Measurements from ENCODE around the gene LUZP2.
"Not testable (repeated sequence)": the region's sequence is repeated elsewhere in the genome, so short reads cannot be mapped to it uniquely, and the experiment has no call there.

Gene LUZP2

GRCh38 chr11:24886880-24887619, 390.2 kb downstream of the LUZP2 start:
- DNase-seq (ENCODE audit: low read depth, low spot score): no peak
- Histone ChIP-seq H3K9ac (ENCODE audit: insufficient read length, low read depth) (no peak overlapping the region), H3K9me3 (ENCODE audit: insufficient read depth, low read length) (no peaks in the 10 kb centered on the region), H3K36me3 (ENCODE audit: insufficient read depth, insufficient read length, low read length) (no peaks in the 10 kb centered on the region), H3K27me3 (ENCODE audit: insufficient read depth, insufficient read length) (no peaks in the 10 kb centered on the region), H3K4me1 (ENCODE audit: insufficient read depth, insufficient read length) (no peaks in the 10 kb centered on the region), H3K4me3 (ENCODE audit: insufficient read length, low read depth) (no peak overlapping the region)
- TF ChIP-seq SUZ12 (IDR thresholded peaks at IDR 0.05; ENCODE audit: extremely low read depth, insufficient read depth, insufficient read length): no peak
- no peak for TF ChIP-seq YY1 (IDR thresholded peaks at IDR 0.05; ENCODE audit: insufficient read depth, insufficient read length)
- TF ChIP-seq ZNF274 (IDR thresholded peaks at IDR 0.05; ENCODE audit: low read depth, low read length): no peak

- no peak for DNase-seq (ENCODE audit: low read depth, low spot score)
Measured at GRCh38 chr11:24890426-24890825, 393.6 kb downstream of the LUZP2 start.

GRCh38 chr11:24891845-24892492, 395.1 kb downstream of the LUZP2 start:
- H3K36me3 ChIP-seq (ENCODE audit: insufficient read depth, insufficient read length, low read length); DNase-seq (ENCODE audit: low read depth, low spot score); H3K4me3 ChIP-seq (ENCODE audit: insufficient read length, low read depth); H3K27me3 ChIP-seq (ENCODE audit: insufficient read depth, insufficient read length); H3K9ac ChIP-seq (ENCODE audit: insufficient read length, low read depth); H3K4me1 ChIP-seq (ENCODE audit: insufficient read depth, insufficient read length); H3K9me3 ChIP-seq (ENCODE audit: insufficient read depth, low read length): not testable (repeated sequence)

More at GRCh38 chr11:24890426-24890825, 393.6 kb downstream of the LUZP2 start:
- H3K4me3 ChIP-seq (ENCODE audit: insufficient read length, low read depth): no peak overlapping the region
- H3K4me1 ChIP-seq (ENCODE audit: insufficient read depth, insufficient read length): no peaks in the 10 kb centered on the region
- no peak overlapping the region for H3K9ac ChIP-seq (ENCODE audit: insufficient read length, low read depth)
- TF ChIP-seq SUZ12 (IDR thresholded peaks at IDR 0.05; ENCODE audit: extremely low read depth, insufficient read depth, insufficient read length): no peak
- no peak for TF ChIP-seq YY1 (IDR thresholded peaks at IDR 0.05; ENCODE audit: insufficient read depth, insufficient read length)
- no peaks in the 10 kb centered on the region for H3K36me3 ChIP-seq (ENCODE audit: insufficient read depth, insufficient read length, low read length)
- H3K9me3 ChIP-seq (ENCODE audit: insufficient read depth, low read length): no peaks in the 10 kb centered on the region
- no peaks in the 10 kb centered on the region for H3K27me3 ChIP-seq (ENCODE audit: insufficient read depth, insufficient read length)

- DNase-seq (ENCODE audit: low read depth, low spot score): no peak
- Histone ChIP-seq H3K9ac (ENCODE audit: insufficient read length, low read depth) (no peak overlapping the region), H3K9me3 (ENCODE audit: insufficient read depth, low read length) (no peaks in the 10 kb centered on the region), H3K4me3 (ENCODE audit: insufficient read length, low read depth) (no peak overlapping the region), H3K36me3 (ENCODE audit: insufficient read depth, insufficient read length, low read length) (no peaks in the 10 kb centered on the region), H3K27me3 (ENCODE audit: insufficient read depth, insufficient read length) (no peaks in the 10 kb centered on the region), H3K4me1 (ENCODE audit: insufficient read depth, insufficient read length) (no peaks in the 10 kb centered on the region)
- TF ChIP-seq SUZ12 (IDR thresholded peaks at IDR 0.05; ENCODE audit: extremely low read depth, insufficient read depth, insufficient read length) (no peak), ZNF274 (IDR thresholded peaks at IDR 0.05; ENCODE audit: low read depth, low read length) (no peak), YY1 (IDR thresholded peaks at IDR 0.05; ENCODE audit: insufficient read depth, insufficient read length) (no peak)
Measured at GRCh38 chr11:24896118-24896835, 399.4 kb downstream of the LUZP2 start.

- H3K4me1 ChIP-seq (ENCODE audit: insufficient read depth, insufficient read length): no peaks in the 10 kb centered on the region
- H3K27me3 ChIP-seq (ENCODE audit: insufficient read depth, insufficient read length): no peaks in the 10 kb centered on the region
- no peak for DNase-seq (ENCODE audit: low read depth, low spot score)
- no peak for TF ChIP-seq ZNF274 (IDR thresholded peaks at IDR 0.05; ENCODE audit: low read depth, low read length)
- no peak for TF ChIP-seq YY1 (IDR thresholded peaks at IDR 0.05; ENCODE audit: insufficient read depth, insufficient read length)
- TF ChIP-seq SUZ12 (IDR thresholded peaks at IDR 0.05; ENCODE audit: extremely low read depth, insufficient read depth, insufficient read length): no peak
- H3K4me3 ChIP-seq (ENCODE audit: insufficient read length, low read depth): no peak overlapping the region
- H3K9me3 ChIP-seq (ENCODE audit: insufficient read depth, low read length): no peaks in the 10 kb centered on the region
- H3K9ac ChIP-seq (ENCODE audit: insufficient read length, low read depth): no peak overlapping the region
- no peaks in the 10 kb centered on the region for H3K36me3 ChIP-seq (ENCODE audit: insufficient read depth, insufficient read length, low read length)
Measured at GRCh38 chr11:24900514-24900913, 403.7 kb downstream of the LUZP2 start.

- H3K27me3 ChIP-seq (ENCODE audit: insufficient read depth, insufficient read length): no peaks in the 10 kb centered on the region
- no peaks in the 10 kb centered on the region for H3K36me3 ChIP-seq (ENCODE audit: insufficient read depth, insufficient read length, low read length)
- no peaks in the 10 kb centered on the region for H3K4me1 ChIP-seq (ENCODE audit: insufficient read depth, insufficient read length)
- TF ChIP-seq SUZ12 (IDR thresholded peaks at IDR 0.05; ENCODE audit: extremely low read depth, insufficient read depth, insufficient read length): no peak
- no peak for TF ChIP-seq YY1 (IDR thresholded peaks at IDR 0.05; ENCODE audit: insufficient read depth, insufficient read length)
- no peak overlapping the region for H3K4me3 ChIP-seq (ENCODE audit: insufficient read length, low read depth)
- no peaks in the 10 kb centered on the region for H3K9me3 ChIP-seq (ENCODE audit: insufficient read depth, low read length)
- H3K9ac ChIP-seq (ENCODE audit: insufficient read length, low read depth): no peak overlapping the region
- DNase-seq (ENCODE audit: low read depth, low spot score): no peak
Measured at GRCh38 chr11:24900960-24901549, 404.2 kb downstream of the LUZP2 start.

GRCh38 chr11:24903555-24903954, 406.7 kb downstream of the LUZP2 start:
- no peaks in the 10 kb centered on the region for H3K27me3 ChIP-seq (ENCODE audit: insufficient read depth, insufficient read length)

More at GRCh38 chr11:24903555-24903954, 406.7 kb downstream of the LUZP2 start:
- no peak for TF ChIP-seq YY1 (IDR thresholded peaks at IDR 0.05; ENCODE audit: insufficient read depth, insufficient read length)
- no peak for TF ChIP-seq SUZ12 (IDR thresholded peaks at IDR 0.05; ENCODE audit: extremely low read depth, insufficient read depth, insufficient read length)
- TF ChIP-seq ZNF274 (IDR thresholded peaks at IDR 0.05; ENCODE audit: low read depth, low read length): no peak
- H3K36me3 ChIP-seq (ENCODE audit: insufficient read depth, insufficient read length, low read length): no peaks in the 10 kb centered on the region
- no peak for DNase-seq (ENCODE audit: low read depth, low spot score)
- H3K9me3 ChIP-seq (ENCODE audit: insufficient read depth, low read length): no peaks in the 10 kb centered on the region
- no peak overlapping the region for H3K4me3 ChIP-seq (ENCODE audit: insufficient read length, low read depth)
- no peak overlapping the region for H3K9ac ChIP-seq (ENCODE audit: insufficient read length, low read depth)
- H3K4me1 ChIP-seq (ENCODE audit: insufficient read depth, insufficient read length): no peaks in the 10 kb centered on the region
